HepG2 (cell line): ENCODE results near the gene VASH2. TPM values are rescaled to one million over a fixed set of nuclear protein-coding genes. Genes with fewer than 3 reads are reported as not detected.

Source experiments
- ATF7-NPFF ChIP-seq: sonication (generic); formaldehyde crosslinking; IDR thresholded peaks from 2 replicates; pipeline ENCODE4 v1.8.1; 2023; ENCODE audit warnings: mild to moderate bottlenecking, low read depth, missing genetic modification reagents, moderate library complexity
- ELK4 ChIP-seq: sonication (generic); formaldehyde crosslinking; IDR thresholded peaks from 2 replicates; pipeline ENCODE4 v1.9.0; 2021; ENCODE audit warnings: missing genetic modification reagents, borderline replicate concordance
- FOSL2 ChIP-seq: sonication (generic); formaldehyde crosslinking; IDR thresholded peaks from 2 replicates; pipeline ENCODE4 v1.4.0; 2020; ENCODE audit warnings: missing genetic modification reagents
- HNF4A ChIP-seq: sonication (generic); formaldehyde crosslinking; IDR thresholded peaks from 2 replicates; pipeline ENCODE4 v1.4.0; 2020; ENCODE audit warnings: missing genetic modification reagents
- HNRNPUL1 ChIP-seq: fragments of 200-400 bp; formaldehyde crosslinking; IDR thresholded peaks from 2 replicates; pipeline ENCODE4 v1.6.1; 2017; ENCODE audit warnings: low read depth, mild to moderate bottlenecking, low read length, moderate library complexity
- MIER3 ChIP-seq: IDR thresholded peaks from 2 replicates; pipeline ENCODE4 v1.6.1; 2016; ENCODE audit warnings: missing compliant biosample characterization, borderline replicate concordance
- PATZ1 ChIP-seq: sonication (generic); formaldehyde crosslinking; IDR thresholded peaks from 2 replicates; pipeline ENCODE4 v1.4.0; 2020; ENCODE audit warnings: missing genetic modification reagents
- SIN3A ChIP-seq: IDR thresholded peaks from 2 replicates; pipeline ENCODE4 v1.6.1; 2011; ENCODE audit warnings: low read depth, mild to moderate bottlenecking, control low read depth, low read length, borderline replicate concordance
- TBP ChIP-seq: sonication (generic); formaldehyde crosslinking; IDR thresholded peaks from 2 replicates; pipeline ENCODE4 v1.5.0; 2020; ENCODE audit warnings: missing genetic modification reagents
- TFDP1 ChIP-seq: IDR thresholded peaks from 2 replicates; pipeline ENCODE4 v1.6.1; 2016; ENCODE audit warnings: missing compliant biosample characterization, missing genetic modification reagents, borderline replicate concordance
- ZNF121 ChIP-seq: sonication (generic); formaldehyde crosslinking; IDR thresholded peaks from 2 replicates; pipeline ENCODE4 v1.5.0; 2020; ENCODE audit warnings: mild to moderate bottlenecking, missing genetic modification reagents
- ZNF256 ChIP-seq: sonication (generic); formaldehyde crosslinking; conservative IDR thresholded peaks from 2 replicates; pipeline ENCODE4 v1.4.0; 2020; ENCODE audit warnings: missing genetic modification reagents
- ZNF292 ChIP-seq: sonication (generic); formaldehyde crosslinking; IDR thresholded peaks from 2 replicates; pipeline ENCODE4 v1.8.1; 2022; ENCODE audit warnings: mild to moderate bottlenecking, low read depth, missing genetic modification reagents, borderline replicate concordance
- ZNF318 ChIP-seq: sonication (generic); formaldehyde crosslinking; IDR thresholded peaks from 2 replicates; pipeline ENCODE4 v1.4.0; 2020; ENCODE audit warnings: mild to moderate bottlenecking, missing genetic modification reagents
- ZNF484 ChIP-seq: sonication (generic); formaldehyde crosslinking; IDR thresholded peaks from 2 replicates; pipeline ENCODE4 v1.5.1; 2020; ENCODE audit warnings: mild to moderate bottlenecking, low read depth, missing genetic modification reagents, borderline replicate concordance
- polyA plus RNA-seq, 8 experiments: library from polyadenylated mRNA; depleted of rRNA in 3 of 8; stranded (reverse) in 7 of 8; unstranded in 1 of 8; fragments of >200 nt; fragmentation: Illumina TruSeq in 4 of 8; extraction: Trizol in 4 of 8; gene quantifications; 2 replicates each; pipeline versions ENCODE4 v1.2.1 to v1.2.3, GENCODE V29; 2011 to 2016; ENCODE audit warnings: low read depth in 4 of 8, missing spikeins in 1 of 8, mixed read lengths in 1 of 8; ENCODE audit not compliant: insufficient read depth in 1 of 8
- total RNA-seq, 5 experiments: library from RNA; depleted of rRNA; stranded (reverse); fragments of >200 nt; fragmentation: Illumina TruSeq; extraction: Trizol; gene quantifications; 2 replicates each; pipeline ENCODE4 v1.2.3, GENCODE V29; 2016; ENCODE audit warnings: low read depth in 1 of 5

The VASH2 gene
- total and polyA plus RNA-seq, 2 of the 13 experiments (the other 11 are each of a cell fraction or from before 2014, with no cell fraction given) = 0.44 to 1.00 TPM

GRCh38 chr1:213015099-213016050 is 65.0 kb downstream of the VASH2 start, which contains the start of gene ANGEL2 (continued):
- TF ChIP-seq SIN3A (no peak; the same call in 1 of the 2 replicates), ELK4 (CRISPR knock-in tag) (no peak), TFDP1 (CRISPR knock-in tag) (peak; percentile 35; the same call in 1 of the 2 replicates), ATF7-NPFF (CRISPR knock-in tag) (peak; percentile 81; the same call in 1 of the 2 replicates), ZNF318 (CRISPR knock-in tag) (no peak), FOSL2 (peak; percentile 39), ZNF121 (CRISPR knock-in tag) (0 out of 2 replicates have a peak, but pooled peaks have one; percentile 6), HNF4A (no peak), ZNF484 (no peak), ZNF292 (CRISPR knock-in tag) (peak; percentile 63; the same call in 1 of the 2 replicates), TBP (CRISPR knock-in tag) (no peak), MIER3 (no peak), PATZ1 (peak; percentile 17; the same call in 1 of the 2 replicates), HNRNPUL1 (no peak), ZNF256 (CRISPR knock-in tag) (peak; percentile 86; the same call in 1 of the 2 replicates)
